GM19328 (cell line): ENCODE results near the gene HOXD8.

Experiments used
- ATAC-seq: cut with Tn5 transposase; IDR thresholded peaks from one replicate; pipeline ENCODE4 v1.9.1; 2021; ENCODE audit warnings: mild to moderate bottlenecking, moderate library complexity; ENCODE audit not compliant: unreplicated experiment

The HOXD8 gene

GRCh38 chr2:176114930-176115625 is 14.4 kb upstream of the HOXD8 start:
- no peak for ATAC-seq

GRCh38 chr2:176115883-176116813 is 13.4 kb upstream of the HOXD8 start, which contains the start of gene HOXD10:
HOXD10 (plus strand) TSS chr2:176116778; CDS start chr2:176116834, 56 bp downstream.
- no peak for ATAC-seq

- no peak for ATAC-seq
These were observed 12.2 kb upstream of the HOXD8 start for GRCh38 chr2:176117162-176117822.

- no peak for ATAC-seq
These were observed 11.6 kb upstream of the HOXD8 start for GRCh38 chr2:176117823-176118371.

GRCh38 chr2:176118601-176119339 is 10.7 kb upstream of the HOXD8 start:
- ATAC-seq = no peak

- no peak for ATAC-seq
These were observed 8.9 kb upstream of the HOXD8 start for GRCh38 chr2:176120364-176121189.

GRCh38 chr2:176121190-176122051 is 8.1 kb upstream of the HOXD8 start:
- no peak for ATAC-seq

GRCh38 chr2:176122052-176122682 is 7.3 kb upstream of the HOXD8 start:
- no peak for ATAC-seq

GRCh38 chr2:176122683-176123410 is 6.7 kb upstream of the HOXD8 start, which contains the start of gene HOXD9:
HOXD9 (plus strand) TSS chr2:176122719; CDS start chr2:176122769, 50 bp downstream.
- ATAC-seq = no peak

GRCh38 chr2:176123411-176124109 is 5.9 kb upstream of the HOXD8 start:
- no peak for ATAC-seq

GRCh38 chr2:176124110-176124946 is 5.2 kb upstream of the HOXD8 start:
- no peak for ATAC-seq

GRCh38 chr2:176124947-176125771 is 4.3 kb upstream of the HOXD8 start:
- no peak for ATAC-seq

- no peak for ATAC-seq
These were observed 3.8 kb upstream of the HOXD8 start for GRCh38 chr2:176125772-176126054.

GRCh38 chr2:176126929-176127773 is 2.4 kb upstream of the HOXD8 start:
- no peak for ATAC-seq

- ATAC-seq = no peak
These were observed 1.8 kb upstream of the HOXD8 start for GRCh38 chr2:176127774-176128072.
